Measurements from ENCODE around the gene ELOA2.

GRCh38 chr18:47080872-47081271 lies 45.5 kb upstream of the ELOA2 start:
- TF ChIP-seq CTCF (conservative IDR thresholded peaks at IDR 0.05; ENCODE audit: low read depth, low read length) (no peak), MAFK (IDR thresholded peaks at IDR 0.05; ENCODE audit: low read depth, low read length) (no peak), POLR2A (IDR thresholded peaks at IDR 0.05; ENCODE audit: low read depth, low read length) (no peak), CEBPB (IDR thresholded peaks at IDR 0.05; ENCODE audit: low read depth, low read length) (no peak), RFX5 (IDR thresholded peaks at IDR 0.05; ENCODE audit: low read depth, low read length) (no peak), BHLHE40 (IDR thresholded peaks at IDR 0.05; ENCODE audit: low read depth, low read length) (no peak), RCOR1 (IDR thresholded peaks at IDR 0.05; ENCODE audit: insufficient replicate concordance, low read length) (no peak), CHD1 (IDR thresholded peaks at IDR 0.05; ENCODE audit: low read depth, low read length) (no peak)

All from IMR-90 (cell line).